ENCODE data around the gene AK9.
"Not testable (repeated sequence)": the region's sequence is repeated elsewhere in the genome, so short reads cannot be mapped to it uniquely, and the experiment has no call there.

AK9 gene

DNA sequence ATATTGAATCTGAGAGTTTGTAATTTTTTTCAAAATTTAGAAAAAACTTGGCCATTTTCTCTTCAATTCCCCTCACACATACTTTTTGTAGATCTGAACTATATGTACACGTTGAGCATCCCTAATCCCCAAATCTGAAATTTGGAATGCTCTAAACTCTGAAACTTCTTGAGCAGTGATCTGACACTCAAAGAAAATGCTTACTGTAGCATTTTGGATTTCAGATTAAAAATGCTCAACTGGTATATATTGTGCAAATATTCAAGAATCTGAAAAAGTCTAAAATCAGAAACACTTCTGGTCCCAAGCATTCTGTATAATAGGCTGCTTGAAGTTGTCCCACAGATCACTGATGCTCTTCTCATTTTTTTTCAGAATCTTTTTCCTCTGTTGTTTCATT is 129.2 kb downstream of the AK9 start:
- Histone ChIP-seq H3K4me3 (no peak overlapping the region), H3K9me3 (no peaks in the 10 kb centered on the region), H3K36me3 (replicated peaks) (no peaks in the 10 kb centered on the region), H3K27me3 (ENCODE audit: low read depth) (peaks cover 8% of the 10 kb centered on the region), H3K4me1 (no peaks in the 10 kb centered on the region)
- DNase-seq (ENCODE audit: low spot score in 2 of 2): no peak
- in situ Hi-C loops (cut with MboI; ENCODE audit: low sequenced_read_pairs): no loop called here

DNA sequence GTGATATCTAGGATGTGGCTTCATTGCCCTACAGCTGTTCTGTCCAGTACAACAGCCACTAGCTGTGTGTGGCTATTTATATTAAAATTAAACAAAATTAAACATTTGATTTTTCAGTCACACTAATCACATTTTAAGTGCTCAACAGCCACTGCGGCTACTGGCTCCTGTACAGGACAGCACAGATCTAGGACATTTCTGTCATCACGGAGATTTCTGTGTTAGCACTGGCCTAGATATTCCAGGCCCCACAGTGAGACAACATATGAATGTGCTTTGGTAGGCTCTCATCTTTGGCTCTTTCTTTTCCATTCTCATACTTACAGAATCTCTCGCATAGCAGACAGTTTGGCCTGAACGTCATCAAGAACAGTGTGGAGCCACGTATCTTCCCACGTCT is 159.6 kb downstream of the AK9 start:
- DNase-seq (ENCODE audit: low spot score in 2 of 2): no peak
- Histone ChIP-seq H3K27me3 (ENCODE audit: low read depth) (peaks cover 12% of the 10 kb centered on the region), H3K36me3 (replicated peaks) (no peaks in the 10 kb centered on the region), H3K9me3 (no peaks in the 10 kb centered on the region; the same call in 1 of the 2 replicates), H3K4me3 (no peak overlapping the region), H3K4me1 (no peaks in the 10 kb centered on the region)
- in situ Hi-C loops (cut with MboI; ENCODE audit: low sequenced_read_pairs): no loop called here

DNA sequence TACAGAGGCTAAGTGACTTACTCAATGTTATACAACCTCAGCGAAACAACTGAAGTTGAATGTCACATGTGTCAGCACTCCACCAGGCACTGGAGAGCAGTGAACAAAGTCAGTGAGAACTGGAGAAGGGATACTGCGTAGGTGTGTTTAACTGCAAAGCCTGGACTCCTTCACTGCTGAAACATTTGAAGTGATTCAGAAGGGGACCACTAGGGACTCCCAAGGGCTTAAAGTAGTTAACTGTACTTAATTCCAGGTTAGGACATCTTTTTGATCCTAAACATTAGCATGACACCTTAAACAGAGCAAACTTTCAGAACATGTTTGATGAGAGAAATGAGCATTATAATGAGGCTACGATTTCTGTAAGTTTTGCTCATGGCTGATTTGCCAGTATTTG is 163.0 kb downstream of the AK9 start:
- H3K36me3 ChIP-seq (replicated peaks): no peaks in the 10 kb centered on the region
- in situ Hi-C loops (cut with MboI; ENCODE audit: low sequenced_read_pairs): loop anchor here (10.0 kb wide), 2 partner anchors 517 to 867 kb away; no protein-coding TSS in a partner anchor
- H3K9me3 ChIP-seq: no peaks in the 10 kb centered on the region; the same call in 1 of the 2 replicates
- H3K4me3 ChIP-seq: no peak overlapping the region
- no peaks in the 10 kb centered on the region for H3K4me1 ChIP-seq
- DNase-seq (ENCODE audit: low spot score in 2 of 2): peak; percentile 24 to 25
- H3K27me3 ChIP-seq (ENCODE audit: low read depth): peaks cover 10% of the 10 kb centered on the region

DNA sequence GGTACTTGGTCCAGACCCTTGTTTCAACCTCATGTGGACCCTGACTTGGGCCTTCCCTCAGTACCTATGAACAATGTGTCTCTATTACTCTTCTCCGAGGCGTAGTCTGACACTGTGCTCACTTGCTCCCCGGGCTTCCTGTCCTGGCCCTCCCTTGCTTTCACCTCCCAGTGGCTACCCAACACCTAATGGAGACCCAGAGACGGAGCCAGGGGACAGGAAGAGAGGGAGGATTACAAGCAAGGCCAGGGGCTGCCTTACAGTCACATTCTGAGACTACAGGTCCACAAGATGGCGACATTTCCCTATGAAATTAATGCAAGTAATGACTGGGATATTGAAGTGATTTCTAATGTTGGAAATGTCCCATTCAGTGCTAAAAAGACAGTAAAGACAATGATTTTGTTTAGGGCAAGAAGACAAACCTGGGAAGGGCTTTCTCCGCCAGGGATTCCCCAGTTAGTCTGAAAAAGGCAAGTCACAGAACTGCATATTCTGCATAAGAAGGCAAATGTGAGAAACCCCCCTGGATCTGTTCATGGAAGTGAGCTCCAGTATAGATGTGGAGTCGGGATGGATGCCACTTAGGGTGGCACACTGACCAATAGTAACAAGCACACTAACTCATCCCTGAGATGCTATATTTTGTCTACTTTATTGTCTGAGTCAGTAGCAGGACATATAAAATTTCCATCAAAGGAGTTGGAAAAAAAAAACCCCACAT is 163.9 kb downstream of the AK9 start:
- DNase-seq (ENCODE audit: low spot score in 2 of 2): peak; percentile 72

DNA sequence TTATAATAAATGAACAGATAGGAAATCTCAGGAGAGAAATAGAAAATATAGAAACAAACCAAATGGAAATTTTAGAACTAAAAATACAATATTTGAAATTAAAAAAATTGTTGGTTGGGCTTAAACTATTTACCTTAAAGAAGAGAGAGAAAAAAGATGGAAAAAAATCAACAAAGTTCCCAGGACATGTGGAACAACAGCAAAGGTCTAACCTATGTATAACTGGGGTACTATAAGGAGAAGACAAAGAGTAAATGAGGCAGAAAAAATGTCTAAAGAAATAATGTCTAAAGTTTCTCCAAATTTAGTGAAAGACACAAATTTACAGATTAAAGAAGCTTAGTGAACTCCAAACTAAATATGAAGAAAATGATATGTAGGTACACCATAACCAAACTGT is 166.9 kb downstream of the AK9 start:
- in situ Hi-C loops (cut with MboI; ENCODE audit: low sequenced_read_pairs): loop anchor here (10.0 kb wide), 2 partner anchors 521 to 871 kb away; no protein-coding TSS in a partner anchor
- Histone ChIP-seq H3K27me3 (ENCODE audit: low read depth) (peaks cover 5% of the 10 kb centered on the region; the same call in 1 of the 2 replicates), H3K9me3 (no peaks in the 10 kb centered on the region), H3K4me3 (no peak overlapping the region), H3K36me3 (replicated peaks) (no peaks in the 10 kb centered on the region), H3K4me1 (no peaks in the 10 kb centered on the region)
- no peak for DNase-seq (ENCODE audit: low spot score in 2 of 2)

More for the DNA sequence above, 163.9 kb downstream of the AK9 start:
- in situ Hi-C loops (cut with MboI; ENCODE audit: low sequenced_read_pairs): loop anchor here (10.0 kb wide), 2 partner anchors 518 to 868 kb away; no protein-coding TSS in a partner anchor
- Histone ChIP-seq H3K36me3 (replicated peaks) (no peaks in the 10 kb centered on the region), H3K4me3 (no peak overlapping the region), H3K27me3 (ENCODE audit: low read depth) (peaks cover 8% of the 10 kb centered on the region), H3K9me3 (no peaks in the 10 kb centered on the region; the same call in 1 of the 2 replicates), H3K4me1 (no peaks in the 10 kb centered on the region)

DNA sequence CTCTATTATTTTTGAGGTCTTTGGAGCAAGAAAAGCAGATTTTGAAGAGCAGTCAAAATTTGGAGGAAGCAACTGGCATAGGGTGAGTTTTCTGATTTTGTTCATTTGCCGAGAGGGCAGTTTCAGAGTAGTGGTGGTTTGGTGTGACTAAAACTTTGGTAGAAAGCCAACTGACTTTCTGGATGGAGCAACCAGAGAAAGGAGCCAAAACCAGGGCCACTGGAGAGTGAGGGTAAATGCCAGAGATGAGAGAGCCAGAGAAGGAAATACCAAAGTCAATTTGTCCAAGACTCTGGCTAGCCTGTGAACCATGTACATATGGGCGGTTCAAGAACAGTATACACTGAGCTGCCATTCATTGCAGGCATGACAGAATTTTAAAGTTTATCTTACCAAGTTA is 167.5 kb downstream of the AK9 start:
- H3K4me1 ChIP-seq: no peaks in the 10 kb centered on the region
- H3K4me3 ChIP-seq: no peak overlapping the region
- H3K9me3 ChIP-seq: no peaks in the 10 kb centered on the region
- peaks cover 4% of the 10 kb centered on the region; the same call in 1 of the 2 replicates for H3K27me3 ChIP-seq (ENCODE audit: low read depth)
- no peak for DNase-seq (ENCODE audit: low spot score in 2 of 2)
- no peaks in the 10 kb centered on the region for H3K36me3 ChIP-seq (replicated peaks)
- in situ Hi-C loops (cut with MboI; ENCODE audit: low sequenced_read_pairs): loop anchor here (10.0 kb wide), 2 partner anchors 521 to 871 kb away; no protein-coding TSS in a partner anchor

DNA sequence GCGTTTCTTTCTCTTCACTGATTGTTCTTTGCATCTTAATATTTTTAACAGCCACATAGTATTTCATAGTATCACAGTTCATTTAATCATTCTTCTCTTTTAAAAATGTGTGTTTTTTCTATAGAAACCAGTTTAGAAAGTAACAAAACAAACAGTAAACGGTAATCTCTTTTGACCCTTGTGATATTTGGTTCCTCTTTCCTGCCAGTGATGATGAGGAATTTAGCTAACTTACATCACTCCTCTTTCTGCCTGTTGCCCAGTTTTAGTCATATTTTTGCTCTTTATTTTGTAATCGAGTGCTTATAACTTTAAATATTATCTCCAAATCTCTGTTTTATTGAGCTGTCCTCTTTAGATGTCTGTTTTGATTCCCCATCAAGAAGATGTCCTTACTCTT is 169.9 kb downstream of the AK9 start:
- in situ Hi-C loops (cut with MboI; ENCODE audit: low sequenced_read_pairs): loop anchor here (10.0 kb wide), 2 partner anchors 524 to 874 kb away; no protein-coding TSS in a partner anchor
- Histone ChIP-seq H3K27me3 (ENCODE audit: low read depth) (no peaks in the 10 kb centered on the region), H3K9me3 (no peaks in the 10 kb centered on the region), H3K4me1 (no peaks in the 10 kb centered on the region), H3K36me3 (replicated peaks) (no peaks in the 10 kb centered on the region), H3K4me3 (no peak overlapping the region)
- DNase-seq (ENCODE audit: low spot score in 2 of 2): no peak

DNA sequence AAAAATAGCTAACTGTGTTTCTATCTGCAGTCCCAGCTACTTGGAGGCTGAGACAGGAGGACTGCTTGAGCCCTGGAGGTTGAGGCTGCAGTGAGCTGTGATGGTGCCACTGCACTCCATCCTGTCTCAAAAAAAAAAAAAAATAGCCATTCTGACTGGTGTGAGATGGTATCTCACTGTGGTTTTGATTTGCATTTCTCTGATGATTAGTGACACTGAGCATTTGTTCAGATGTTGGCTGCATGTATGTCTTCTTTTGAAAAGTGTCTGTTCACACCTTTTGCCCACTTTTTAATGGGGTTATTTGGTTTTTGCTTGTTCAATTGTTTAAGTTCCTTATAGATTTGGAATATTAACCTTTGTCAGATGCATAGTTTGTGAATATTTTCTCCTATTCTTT is 171.4 kb downstream of the AK9 start:
- H3K36me3 ChIP-seq (replicated peaks); H3K27me3 ChIP-seq (ENCODE audit: low read depth); H3K4me3 ChIP-seq; H3K4me1 ChIP-seq; DNase-seq (ENCODE audit: low spot score in 2 of 2); H3K9me3 ChIP-seq: not testable (repeated sequence)
- in situ Hi-C loops (cut with MboI; ENCODE audit: low sequenced_read_pairs): loop anchor here (10.0 kb wide), 2 partner anchors 525 to 875 kb away; no protein-coding TSS in a partner anchor

DNA sequence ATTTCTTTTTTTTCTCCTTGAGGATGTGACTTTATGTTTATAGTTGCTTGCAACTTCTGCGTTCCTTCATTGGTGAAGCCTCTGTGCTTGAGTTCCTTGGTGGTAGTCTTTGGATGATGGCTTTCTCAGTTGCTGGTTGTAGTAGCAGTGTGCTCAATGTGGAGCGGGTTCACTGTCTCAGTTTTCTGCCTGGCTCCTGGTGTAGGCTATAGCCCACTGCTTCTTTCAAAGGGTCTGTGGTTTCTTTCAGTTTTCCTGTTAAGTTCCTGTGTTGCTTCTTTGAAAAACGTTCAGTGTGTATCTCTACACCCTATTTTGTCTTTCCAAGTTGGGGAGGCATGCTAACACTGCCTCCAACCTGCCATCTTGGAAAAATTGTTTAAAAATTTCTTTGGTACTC is 174.1 kb downstream of the AK9 start:
- Histone ChIP-seq H3K9me3 (no peaks in the 10 kb centered on the region), H3K4me1 (peaks cover 16% of the 10 kb centered on the region), H3K36me3 (replicated peaks) (no peaks in the 10 kb centered on the region), H3K4me3 (no peak overlapping the region), H3K27me3 (ENCODE audit: low read depth) (no peaks in the 10 kb centered on the region)
- in situ Hi-C loops (cut with MboI; ENCODE audit: low sequenced_read_pairs): no loop called here
- no peak for DNase-seq (ENCODE audit: low spot score in 2 of 2)

DNA sequence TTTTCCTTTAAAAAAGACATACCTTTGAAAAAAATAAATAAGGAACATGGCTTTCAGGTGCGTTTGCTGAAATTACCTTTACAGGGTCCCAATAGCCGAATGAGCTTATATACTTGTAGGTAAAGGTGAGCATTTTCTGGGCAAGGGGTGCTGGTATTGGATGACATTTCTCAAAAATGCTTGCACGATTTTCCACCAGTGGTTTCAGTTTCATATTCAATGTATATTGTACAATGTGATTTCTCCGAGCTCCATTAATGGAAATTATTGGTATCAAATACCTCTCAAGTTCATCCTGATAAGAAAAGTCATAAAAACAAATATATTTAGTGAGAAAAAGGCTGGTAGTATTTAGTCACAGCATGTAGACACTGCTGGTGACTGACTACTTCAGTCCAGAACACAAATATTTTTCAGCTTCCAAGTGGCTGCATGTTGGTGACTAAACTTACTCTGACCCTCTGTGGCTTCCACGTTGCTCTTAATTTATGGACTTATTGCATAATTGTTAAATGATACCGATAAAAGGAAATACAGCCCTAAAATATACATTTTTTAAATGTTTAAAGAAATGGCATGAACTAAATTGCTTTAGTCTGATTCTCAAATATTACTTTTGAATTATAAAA is 175.1 kb downstream of the AK9 start:
- no peaks in the 10 kb centered on the region for H3K36me3 ChIP-seq (replicated peaks)
- in situ Hi-C loops (cut with MboI; ENCODE audit: low sequenced_read_pairs): no loop called here
- no peak for DNase-seq (ENCODE audit: low spot score in 2 of 2)
- H3K9me3 ChIP-seq: no peaks in the 10 kb centered on the region
- peaks cover 16% of the 10 kb centered on the region for H3K4me1 ChIP-seq
- no peaks in the 10 kb centered on the region for H3K27me3 ChIP-seq (ENCODE audit: low read depth)
- H3K4me3 ChIP-seq: no peak overlapping the region

DNA sequence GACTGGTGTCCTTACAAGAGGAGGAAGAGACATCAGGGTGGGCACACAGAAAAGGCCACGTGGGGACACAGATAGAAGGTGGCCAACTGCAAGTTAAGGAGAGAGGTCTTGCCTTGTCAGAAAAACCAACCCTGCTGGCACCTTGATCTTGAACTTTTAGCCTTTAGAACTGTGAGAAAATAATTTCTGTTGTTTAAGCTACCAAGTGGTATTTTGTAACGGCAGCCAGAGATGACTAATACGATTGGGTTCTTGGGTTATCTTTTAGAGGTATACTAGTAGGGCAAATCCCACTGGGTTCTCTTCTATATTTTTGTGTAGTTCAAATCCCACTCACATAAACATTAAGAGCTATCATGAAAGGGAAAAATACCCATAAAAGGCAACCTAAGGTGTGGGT is 176.1 kb downstream of the AK9 start:
- H3K4me3 ChIP-seq: no peak overlapping the region
- no peaks in the 10 kb centered on the region for H3K27me3 ChIP-seq (ENCODE audit: low read depth)
- no peak for DNase-seq (ENCODE audit: low spot score in 2 of 2)
- in situ Hi-C loops (cut with MboI; ENCODE audit: low sequenced_read_pairs): no loop called here
- peaks cover 2% of the 10 kb centered on the region; the same call in 1 of the 2 replicates for H3K9me3 ChIP-seq
- H3K36me3 ChIP-seq (replicated peaks): no peaks in the 10 kb centered on the region
- H3K4me1 ChIP-seq: peaks cover 16% of the 10 kb centered on the region

DNA sequence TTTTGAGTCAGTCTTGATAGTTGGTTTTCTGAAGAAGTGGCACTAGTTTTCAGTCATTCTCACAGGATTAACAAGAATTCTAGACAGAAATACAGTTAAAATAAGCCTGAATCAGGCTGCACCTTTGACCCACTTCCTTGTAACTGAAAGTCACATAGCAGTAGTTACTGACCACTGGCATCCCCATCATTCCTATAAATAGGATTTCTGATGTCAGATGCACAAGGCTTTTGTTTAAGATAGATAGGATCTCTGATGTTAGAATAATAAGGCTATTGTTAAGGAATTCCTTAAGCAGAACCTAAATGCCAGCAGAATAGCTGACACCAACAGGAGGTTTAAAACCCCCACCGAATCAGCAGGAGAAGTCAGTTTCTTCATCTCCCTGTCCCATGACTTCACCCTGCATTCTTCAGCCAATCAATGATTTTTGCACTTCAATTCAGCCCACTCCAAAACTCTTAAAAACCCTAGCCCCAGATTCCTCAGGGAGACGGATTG is 177.4 kb downstream of the AK9 start:
- no peaks in the 10 kb centered on the region for H3K27me3 ChIP-seq (ENCODE audit: low read depth)
- peak; percentile 36 to 78 for DNase-seq (ENCODE audit: low spot score in 2 of 2)

DNA sequence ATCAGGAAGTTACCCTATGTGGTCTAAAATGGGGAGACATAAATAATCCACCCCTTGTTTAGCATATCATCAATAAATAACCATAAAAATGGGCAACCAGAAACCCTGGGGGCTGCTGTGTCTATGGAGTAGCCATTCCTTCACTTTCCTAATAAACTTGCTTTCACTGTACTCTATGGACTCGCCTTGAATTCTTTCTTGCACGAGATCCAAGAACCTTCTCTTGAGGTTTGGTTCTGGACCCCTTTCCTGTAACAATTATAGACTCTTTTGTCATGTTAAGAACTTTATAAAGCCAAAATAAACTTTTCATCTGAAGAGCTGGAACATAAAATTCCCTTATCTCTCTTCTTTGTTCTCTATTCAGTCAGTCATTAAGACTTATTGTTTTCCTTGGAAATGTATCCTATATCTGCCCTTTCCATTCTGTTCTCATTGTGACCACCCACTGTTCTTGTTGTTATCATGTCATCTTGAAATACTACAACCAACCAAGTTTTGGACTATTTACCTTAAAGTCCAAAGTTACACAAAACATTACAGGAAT is 178.7 kb downstream of the AK9 start:
- in situ Hi-C loops (cut with MboI; ENCODE audit: low sequenced_read_pairs): no loop called here
- Histone ChIP-seq H3K4me3 (no peak overlapping the region), H3K27me3 (ENCODE audit: low read depth) (no peaks in the 10 kb centered on the region), H3K36me3 (replicated peaks) (no peaks in the 10 kb centered on the region), H3K9me3 (peaks cover 2% of the 10 kb centered on the region; the same call in 1 of the 2 replicates), H3K4me1 (peaks cover 30% of the 10 kb centered on the region)
- no peak for DNase-seq (ENCODE audit: low spot score in 2 of 2)

More for the DNA sequence above, 177.4 kb downstream of the AK9 start:
- H3K9me3 ChIP-seq: peaks cover 2% of the 10 kb centered on the region; the same call in 1 of the 2 replicates
- H3K4me1 ChIP-seq: peaks cover 17% of the 10 kb centered on the region
- in situ Hi-C loops (cut with MboI; ENCODE audit: low sequenced_read_pairs): no loop called here
- H3K4me3 ChIP-seq: no peak overlapping the region
- no peaks in the 10 kb centered on the region for H3K36me3 ChIP-seq (replicated peaks)

DNA sequence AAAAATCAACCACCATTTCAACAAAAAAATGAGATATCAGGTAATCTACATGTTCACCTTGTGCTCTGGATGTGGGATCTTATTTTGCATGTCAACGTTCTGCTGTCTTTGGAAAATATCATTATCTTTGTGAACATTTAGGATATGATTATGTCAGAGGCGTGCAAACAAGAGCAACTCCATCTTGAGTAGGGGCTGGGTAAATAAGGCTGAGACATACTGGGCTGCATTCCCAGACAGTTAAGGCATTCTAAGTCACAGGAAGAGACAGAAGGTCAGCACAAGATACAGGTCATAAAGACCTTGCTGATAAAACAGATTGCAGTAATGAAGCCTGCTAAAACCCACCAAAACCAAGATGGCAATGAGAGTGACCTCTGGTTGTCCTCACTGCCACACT is 179.2 kb downstream of the AK9 start:
- DNase-seq (ENCODE audit: low spot score in 2 of 2): no peak
- no peak overlapping the region for H3K4me3 ChIP-seq
- H3K4me1 ChIP-seq: peaks cover 31% of the 10 kb centered on the region
- H3K36me3 ChIP-seq (replicated peaks): no peaks in the 10 kb centered on the region
- in situ Hi-C loops (cut with MboI; ENCODE audit: low sequenced_read_pairs): no loop called here
- no peaks in the 10 kb centered on the region for H3K27me3 ChIP-seq (ENCODE audit: low read depth)
- H3K9me3 ChIP-seq: peaks cover 2% of the 10 kb centered on the region; the same call in 1 of the 2 replicates

Data from HAP-1 (cell line).